K562 (cell line): ENCODE measurements around the gene NRXN2.

Experiments used
- CTCF ChIP-seq, 3 experiments: IDR thresholded peaks in 2 of 3; conservative IDR thresholded peaks in 1 of 3; 2 replicates each; pipeline ENCODE4 v1.5.1; 2011 to 2012; ENCODE audit warnings: low read length in 3 of 3, mild to moderate bottlenecking in 3 of 3, control low read depth in 2 of 3, improper control_type of control experiment in 1 of 3, inconsistent platforms in 1 of 3, low read depth in 1 of 3, mixed read lengths in 1 of 3, moderate library complexity in 1 of 3; ENCODE audit not compliant: insufficient read depth in 2 of 3
- ELF1 ChIP-seq: fragments of 200-800 bp; sonication (Bioruptor generic); IDR thresholded peaks from 2 replicates; pipeline ENCODE4 v1.6.1; 2016; ENCODE audit warnings: missing genetic modification characterization, missing compliant biosample characterization
- EP400 ChIP-seq: fragments of 450-650 bp; IDR thresholded peaks from 2 replicates; pipeline ENCODE4 v1.6.1; 2017; ENCODE audit warnings: antibody characterized with exemption, mild to moderate bottlenecking, moderate library complexity
- FOS ChIP-seq: IDR thresholded peaks from 3 replicates; pipeline ENCODE4 v1.6.1; 2011; ENCODE audit not compliant: insufficient read length; ENCODE audit errors: extremely low read depth
- MNT ChIP-seq, 2 experiments: fragments of 450-650 bp; conservative IDR thresholded peaks; 2 replicates each; pipeline ENCODE4 v1.6.1; 2017; ENCODE audit warnings: mild to moderate bottlenecking in 2 of 2, moderate library complexity in 2 of 2
- NR0B1 ChIP-seq: fragments of 450-650 bp; IDR thresholded peaks from one replicate; pipeline ENCODE4 v1.6.1; 2018; ENCODE audit warnings: mild to moderate bottlenecking, moderate library complexity; ENCODE audit not compliant: partially characterized antibody
- POLR2AphosphoS5 ChIP-seq: IDR thresholded peaks from 2 replicates; pipeline ENCODE4 v1.6.1; 2011; ENCODE audit warnings: mild to moderate bottlenecking, low read depth, low read length, moderate library complexity; ENCODE audit not compliant: control insufficient read depth, insufficient read depth
- ZKSCAN3 ChIP-seq: fragments of 250-450 bp; sonication (Bioruptor Pico); IDR thresholded peaks from 2 replicates; pipeline ENCODE4 v1.4.0; 2020
- ZNF77 ChIP-seq: fragments of 250-450 bp; sonication (Bioruptor Pico); IDR thresholded peaks from 2 replicates; pipeline ENCODE4 v1.5.0; 2020
- TF ChIP-seq, protein P1 (sequence below): sonication (generic); formaldehyde crosslinking; IDR thresholded peaks from 2 replicates; pipeline ENCODE4 v1.5.0; 2020; ENCODE audit warnings: missing genetic modification reagents
- TF ChIP-seq, protein P2 (sequence below): sonication (generic); IDR thresholded peaks from 2 replicates; pipeline ENCODE4 v1.6.1; 2016
- TF ChIP-seq, protein P3 (sequence below): fragments of 250-450 bp; sonication (Bioruptor Pico); IDR thresholded peaks from 2 replicates; pipeline ENCODE4 v1.5.0; 2020; ENCODE audit warnings: mild to moderate bottlenecking, borderline replicate concordance

GRCh38 chr11:64633555-64634159 lies 89.3 kb downstream of the NRXN2 start:
- TF ChIP-seq ELF1 (tag) (no peak), NR0B1 (no peak), MNT (conservative IDR thresholded peaks at IDR 0.05) (no peak), FOS (no peak), ZNF77 (CRISPR knock-in tag) (no peak), CTCF (IDR thresholded peaks at IDR 0.05 in 2 of 3, conservative IDR thresholded peaks at IDR 0.05 in 1 of 3; ENCODE audit: insufficient read depth in 2 of 3, low read depth in 1 of 3, low read length in 3 of 3) (no peak), EP400 (no peak), POLR2AphosphoS5 (no peak), ZKSCAN3 (no peak)
- TF ChIP-seq, protein P1, sequence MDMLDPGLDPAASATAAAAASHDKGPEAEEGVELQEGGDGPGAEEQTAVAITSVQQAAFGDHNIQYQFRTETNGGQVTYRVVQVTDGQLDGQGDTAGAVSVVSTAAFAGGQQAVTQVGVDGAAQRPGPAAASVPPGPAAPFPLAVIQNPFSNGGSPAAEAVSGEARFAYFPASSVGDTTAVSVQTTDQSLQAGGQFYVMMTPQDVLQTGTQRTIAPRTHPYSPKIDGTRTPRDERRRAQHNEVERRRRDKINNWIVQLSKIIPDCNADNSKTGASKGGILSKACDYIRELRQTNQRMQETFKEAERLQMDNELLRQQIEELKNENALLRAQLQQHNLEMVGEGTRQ (CRISPR knock-in tag), result no peak
- TF ChIP-seq, protein P2, sequence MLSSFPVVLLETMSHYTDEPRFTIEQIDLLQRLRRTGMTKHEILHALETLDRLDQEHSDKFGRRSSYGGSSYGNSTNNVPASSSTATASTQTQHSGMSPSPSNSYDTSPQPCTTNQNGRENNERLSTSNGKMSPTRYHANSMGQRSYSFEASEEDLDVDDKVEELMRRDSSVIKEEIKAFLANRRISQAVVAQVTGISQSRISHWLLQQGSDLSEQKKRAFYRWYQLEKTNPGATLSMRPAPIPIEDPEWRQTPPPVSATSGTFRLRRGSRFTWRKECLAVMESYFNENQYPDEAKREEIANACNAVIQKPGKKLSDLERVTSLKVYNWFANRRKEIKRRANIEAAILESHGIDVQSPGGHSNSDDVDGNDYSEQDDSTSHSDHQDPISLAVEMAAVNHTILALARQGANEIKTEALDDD, result no peak
- TF ChIP-seq, protein P3, sequence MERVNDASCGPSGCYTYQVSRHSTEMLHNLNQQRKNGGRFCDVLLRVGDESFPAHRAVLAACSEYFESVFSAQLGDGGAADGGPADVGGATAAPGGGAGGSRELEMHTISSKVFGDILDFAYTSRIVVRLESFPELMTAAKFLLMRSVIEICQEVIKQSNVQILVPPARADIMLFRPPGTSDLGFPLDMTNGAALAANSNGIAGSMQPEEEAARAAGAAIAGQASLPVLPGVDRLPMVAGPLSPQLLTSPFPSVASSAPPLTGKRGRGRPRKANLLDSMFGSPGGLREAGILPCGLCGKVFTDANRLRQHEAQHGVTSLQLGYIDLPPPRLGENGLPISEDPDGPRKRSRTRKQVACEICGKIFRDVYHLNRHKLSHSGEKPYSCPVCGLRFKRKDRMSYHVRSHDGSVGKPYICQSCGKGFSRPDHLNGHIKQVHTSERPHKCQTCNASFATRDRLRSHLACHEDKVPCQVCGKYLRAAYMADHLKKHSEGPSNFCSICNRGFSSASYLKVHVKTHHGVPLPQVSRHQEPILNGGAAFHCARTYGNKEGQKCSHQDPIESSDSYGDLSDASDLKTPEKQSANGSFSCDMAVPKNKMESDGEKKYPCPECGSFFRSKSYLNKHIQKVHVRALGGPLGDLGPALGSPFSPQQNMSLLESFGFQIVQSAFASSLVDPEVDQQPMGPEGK (CRISPR knock-in tag), result no peak
